GM21737 (cell line): ENCODE measurements around the gene PRKG1.

ENCODE experiments used
- ATAC-seq: cut with Tn5 transposase; IDR thresholded peaks from one replicate; pipeline ENCODE4 v1.9.1; 2021; ENCODE audit warnings: mild to moderate bottlenecking, moderate library complexity; ENCODE audit not compliant: unreplicated experiment

PRKG1 gene

DNA sequence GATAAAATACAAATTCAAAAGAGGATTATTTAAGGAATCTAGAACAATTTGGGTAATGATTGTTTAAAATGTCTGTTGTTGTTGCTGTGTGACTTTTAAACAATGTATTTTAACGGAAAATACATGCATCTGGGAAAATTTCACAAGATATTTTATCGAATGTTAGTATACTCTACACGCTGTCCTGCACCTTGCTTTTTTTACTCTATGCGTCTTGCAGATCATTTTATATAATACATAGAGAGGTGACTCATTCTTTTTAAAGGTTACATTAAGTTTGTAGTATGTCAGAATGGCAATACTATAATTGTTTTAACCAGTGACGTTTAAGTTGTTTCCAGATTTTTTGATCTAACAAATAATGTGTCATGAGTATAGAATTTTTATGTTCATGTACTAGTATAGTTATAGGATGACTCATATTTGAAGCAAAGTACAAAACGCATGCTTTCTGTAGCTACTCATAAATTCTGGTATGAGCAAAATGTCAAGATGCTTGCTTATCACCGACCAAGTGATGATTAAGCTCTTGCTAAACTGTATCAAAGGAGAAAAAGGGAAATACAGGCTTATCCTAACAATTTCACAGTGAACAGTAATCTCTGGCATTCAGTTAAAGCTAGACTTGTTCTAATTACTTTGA is 1244.7 kb downstream of the PRKG1 start:
- ATAC-seq = no peak

GRCh38 chr10:52319926-52320325 is 1245.6 kb downstream of the PRKG1 start:
- no peak for ATAC-seq

- no peak for ATAC-seq
Measured at GRCh38 chr10:52322323-52322722, 1248.0 kb downstream of the PRKG1 start.

DNA sequence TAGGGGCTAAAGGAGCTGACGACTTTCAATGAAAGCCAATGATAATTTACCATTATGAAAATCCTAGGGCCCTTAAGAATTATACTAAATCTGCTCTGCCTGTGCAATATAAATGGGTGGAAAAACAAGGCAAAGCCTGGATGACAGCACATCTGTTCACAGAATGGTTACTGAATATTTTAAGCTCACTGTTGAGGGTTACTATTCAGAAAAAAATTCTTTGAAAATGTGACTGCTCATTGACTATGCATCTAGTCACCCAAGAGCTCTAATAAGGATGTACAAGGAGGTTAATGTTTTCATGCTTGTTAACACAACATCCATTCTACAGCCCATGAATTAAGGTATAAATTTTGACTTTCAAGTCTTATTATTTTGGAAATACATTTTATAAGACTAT is 1248.6 kb downstream of the PRKG1 start:
- ATAC-seq = no peak

DNA sequence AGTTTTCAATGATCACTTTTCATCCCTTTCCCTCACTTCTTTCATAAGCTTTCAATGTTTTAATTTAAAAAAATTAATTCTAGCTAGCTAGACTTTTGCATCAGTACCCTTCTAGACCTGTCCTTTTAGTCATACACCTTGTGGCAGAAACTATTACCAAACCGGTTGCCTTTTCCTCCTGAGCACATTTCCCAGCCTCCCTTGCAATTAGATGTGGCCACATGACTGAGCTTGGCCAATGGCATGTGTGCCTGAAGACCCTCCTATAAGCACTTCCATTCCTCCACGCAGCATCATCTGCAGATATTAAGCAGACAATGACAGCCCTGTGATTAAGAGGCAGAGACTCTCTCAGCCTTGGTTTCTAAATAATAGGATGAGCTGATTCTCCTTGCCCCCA is 1252.1 kb downstream of the PRKG1 start:
- ATAC-seq = no peak

DNA sequence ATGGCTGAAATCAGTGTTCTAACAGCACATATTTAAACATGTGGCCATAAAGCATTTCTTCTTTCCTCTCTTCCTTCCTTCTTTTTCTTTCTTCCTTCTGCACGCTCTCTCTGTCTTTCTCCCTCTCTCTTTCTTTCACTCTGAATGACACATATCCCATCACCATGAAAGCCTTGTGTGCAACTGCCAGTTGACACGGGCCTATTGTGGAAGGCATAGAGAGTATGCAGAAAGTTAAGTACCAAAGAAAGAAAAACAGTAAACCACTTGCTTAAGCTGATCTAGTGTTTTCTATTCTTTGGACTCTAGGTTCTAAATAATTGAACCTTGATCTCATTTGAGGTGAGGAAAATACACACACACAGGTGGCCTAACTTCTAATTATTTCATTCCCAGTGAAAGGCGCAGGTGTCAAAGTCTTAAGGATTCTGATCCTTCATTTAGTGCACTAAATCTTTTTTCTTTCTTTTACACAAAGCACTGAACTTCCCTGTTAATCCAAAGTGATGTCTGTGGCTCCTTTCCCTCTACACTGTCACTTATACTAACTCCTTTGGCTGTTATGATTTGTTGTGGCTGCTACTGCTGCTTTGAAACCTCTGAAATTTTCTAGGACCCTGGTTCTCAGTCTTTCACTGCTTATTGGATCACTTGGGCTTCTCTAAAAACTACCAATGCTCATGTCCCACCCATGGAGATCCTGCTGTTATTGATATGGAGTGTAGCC is 1257.5 kb downstream of the PRKG1 start:
- ATAC-seq = no peak

DNA sequence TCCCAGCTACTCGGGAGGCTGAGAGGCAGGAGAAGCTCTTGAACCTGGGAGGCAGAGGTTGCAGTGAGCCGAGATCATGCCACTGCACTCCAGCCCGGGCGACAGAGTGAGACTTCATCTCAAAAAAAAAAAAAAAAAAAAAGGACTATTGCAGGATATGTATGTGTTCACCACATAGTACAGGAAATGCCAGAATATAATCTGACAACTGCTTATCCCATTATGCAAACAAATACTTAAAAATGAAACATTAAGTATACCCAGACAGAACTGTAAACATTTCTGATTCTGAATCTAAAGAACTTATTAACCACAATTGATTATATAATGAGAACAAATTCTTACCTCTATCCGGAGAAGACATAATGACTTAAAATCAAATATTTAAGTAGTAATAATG is 1258.5 kb downstream of the PRKG1 start:
- ATAC-seq = no peak

DNA sequence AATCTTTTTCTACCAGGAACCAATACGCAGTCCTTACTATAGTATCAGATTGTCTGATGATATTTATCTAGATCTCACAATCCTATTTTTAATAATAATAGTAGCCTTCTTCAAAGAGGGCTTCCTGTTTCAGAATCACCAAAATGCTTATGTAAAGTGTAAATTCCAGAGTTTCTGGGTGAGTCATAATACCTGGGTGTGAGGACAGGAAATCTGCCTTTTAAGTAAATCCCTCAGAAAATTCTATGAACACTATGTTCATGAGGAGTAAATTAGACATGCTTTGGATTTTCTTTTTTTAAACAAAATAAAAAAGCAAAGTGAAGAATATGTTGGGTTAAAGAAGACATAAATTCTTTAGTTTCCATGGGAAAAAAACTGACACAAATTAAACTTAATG is 1260.3 kb downstream of the PRKG1 start:
- no peak for ATAC-seq

- ATAC-seq = no peak
Measured at GRCh38 chr10:52335665-52336064, 1261.4 kb downstream of the PRKG1 start.

DNA sequence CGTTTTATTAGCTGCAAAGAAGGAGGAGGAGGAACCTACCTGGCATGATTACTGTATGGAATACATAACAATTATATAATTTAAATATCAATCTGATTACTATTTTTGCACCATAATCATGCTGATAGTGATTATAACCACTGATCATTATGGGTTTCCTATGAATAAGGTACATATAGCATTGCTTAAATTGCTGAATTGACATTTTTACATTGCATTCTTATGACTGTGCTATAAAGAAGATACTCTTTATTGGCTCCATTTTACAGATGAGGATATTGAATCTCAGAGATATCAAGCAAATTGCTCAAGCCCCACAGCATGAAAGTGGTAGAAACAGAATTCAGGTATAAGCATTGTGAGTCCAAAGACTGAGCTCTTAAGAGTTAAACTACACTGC is 1262.9 kb downstream of the PRKG1 start:
- no peak for ATAC-seq

DNA sequence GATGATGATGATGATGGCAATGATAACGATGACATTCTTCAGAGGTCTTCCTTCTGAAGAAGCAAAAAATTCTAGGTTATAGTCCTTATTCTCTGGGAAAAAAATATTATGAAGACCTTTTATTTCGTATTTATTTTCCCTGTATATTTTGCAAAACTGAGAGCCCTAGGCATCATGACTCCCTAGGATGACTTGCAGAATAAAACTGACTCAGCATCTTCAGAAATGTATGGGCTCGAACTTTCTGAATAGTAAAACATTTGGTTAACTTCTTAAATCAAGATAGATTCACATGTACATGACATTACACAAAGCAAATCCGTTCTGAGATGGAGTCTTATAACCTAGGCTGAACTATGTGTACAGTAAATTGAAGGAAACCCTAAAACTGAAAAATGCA is 1269.2 kb downstream of the PRKG1 start:
- ATAC-seq = no peak

DNA sequence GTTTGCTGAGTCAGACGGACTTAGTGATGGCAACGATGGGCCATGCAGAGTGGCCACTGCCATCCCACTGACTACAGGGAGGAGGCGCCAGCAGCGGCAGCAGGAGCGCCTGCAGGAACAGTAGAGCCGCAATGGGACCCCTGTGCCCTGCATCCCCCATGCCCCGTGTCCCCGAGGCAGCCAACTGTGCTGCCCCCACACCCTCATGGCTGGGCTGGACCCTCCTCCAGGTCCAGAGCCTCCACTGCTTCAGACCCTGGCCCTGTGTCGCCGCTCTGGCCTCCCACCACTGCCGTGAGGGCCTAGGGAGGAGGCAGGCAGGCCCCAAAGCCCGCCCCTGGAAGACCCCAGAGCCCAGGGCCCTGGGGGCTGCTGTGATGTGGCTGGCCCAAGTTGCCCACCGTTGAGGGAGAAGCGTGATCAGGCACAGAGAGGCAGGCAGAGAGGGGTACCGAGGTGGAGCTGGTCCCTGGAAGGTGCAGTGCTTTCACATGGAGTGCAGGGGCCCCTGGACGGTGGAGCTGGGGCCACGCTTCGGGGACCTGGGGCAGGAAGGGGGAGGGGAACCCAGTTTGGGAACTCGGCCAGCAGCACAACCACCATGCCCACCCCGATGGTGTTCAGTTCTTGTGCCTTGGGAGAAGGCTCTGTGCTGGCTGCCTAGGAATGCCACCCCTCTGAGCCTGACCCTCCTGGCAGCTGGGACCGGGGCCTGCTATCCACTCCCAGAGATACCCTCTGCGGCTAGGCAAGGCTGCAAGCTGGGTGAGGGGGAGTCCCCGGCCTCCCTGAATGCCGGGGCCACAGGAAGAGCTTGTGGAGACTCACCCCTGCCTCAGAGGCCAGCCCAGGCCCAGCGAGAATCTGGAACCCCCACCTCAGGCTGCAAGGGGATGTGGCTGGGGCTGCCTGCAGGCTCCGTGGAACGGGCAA is 1272.4 kb downstream of the PRKG1 start:
- no peak for ATAC-seq

DNA sequence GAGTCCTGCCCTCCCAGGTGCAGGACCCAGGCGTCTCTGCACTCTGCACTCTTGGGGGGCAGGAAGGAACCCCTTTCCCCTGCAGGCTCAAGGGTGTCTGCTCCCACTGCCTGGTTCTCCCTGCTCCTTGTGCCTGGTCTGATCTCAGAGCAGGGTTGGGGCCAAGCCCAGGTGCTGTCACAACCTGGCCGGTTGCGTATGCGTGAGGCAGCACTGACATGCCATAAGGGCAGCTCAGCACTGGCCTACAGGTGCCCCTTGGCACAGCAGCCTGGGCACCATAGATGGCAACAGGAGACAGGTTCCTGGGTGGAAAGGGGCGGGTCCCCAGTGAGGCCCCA is 1273.0 kb downstream of the PRKG1 start:
- ATAC-seq = no peak
